GM12892 (cell line): Measurements from ENCODE around the gene IGFBP7.

ENCODE experiments used
- POLR2A ChIP-seq: IDR thresholded peaks from 2 replicates; pipeline ENCODE4 v1.6.1; 2011; ENCODE audit warnings: low read depth, low read length, control low read depth
- TAF1 ChIP-seq: IDR thresholded peaks from 2 replicates; pipeline ENCODE4 v1.6.1; 2011; ENCODE audit warnings: low read depth, mild to moderate bottlenecking, control low read depth, low read length, borderline replicate concordance

DNA sequence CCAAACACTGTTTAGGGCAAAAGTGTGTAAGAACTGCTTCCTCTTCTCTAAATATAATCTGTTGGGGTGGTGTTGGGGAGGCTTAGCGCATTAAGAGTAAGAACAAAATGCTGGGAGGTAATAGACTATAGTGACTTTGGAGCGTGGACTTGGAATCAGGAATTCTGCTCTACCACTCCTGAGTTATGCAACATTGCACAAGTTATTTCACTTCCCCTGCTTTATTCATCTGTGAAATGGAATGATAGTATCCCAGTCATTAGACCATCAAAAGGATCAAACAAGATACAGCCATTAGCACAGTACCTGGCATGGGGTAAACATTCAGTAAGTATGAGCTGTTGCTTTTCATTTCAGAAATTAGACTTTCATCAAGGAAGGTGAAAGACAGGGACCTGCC is 58.7 kb downstream of the IGFBP7 start:
- TF ChIP-seq TAF1 (no peak), POLR2A (no peak)
